Nephron progenitor cell (in vitro differentiated cells): Measurements from ENCODE around the gene CFAP46.

Experiments
- DNase-seq: peaks from one replicate; pipeline ENCODE4 v3.0.0; 2021
- H3K27ac Mint-ChIP-seq: 2 replicates; pipeline ENCODE4 v1.8.0; 2021; ENCODE audit warnings: mild to moderate bottlenecking, moderate library complexity, mixed read lengths
- H3K27me3 Mint-ChIP-seq: 2 replicates; pipeline ENCODE4 v1.8.0; 2021; ENCODE audit warnings: mild to moderate bottlenecking, low read depth, mixed read lengths; ENCODE audit not compliant: poor library complexity
- H3K36me3 Mint-ChIP-seq: 2 replicates; pipeline ENCODE4 v1.8.0; 2021; ENCODE audit warnings: low read depth, mixed read lengths
- H3K4me1 Mint-ChIP-seq: 2 replicates; pipeline ENCODE4 v1.8.0; 2021; ENCODE audit warnings: mixed read lengths
- H3K4me3 Mint-ChIP-seq: 2 replicates; pipeline ENCODE4 v1.8.0; 2021; ENCODE audit warnings: mild to moderate bottlenecking, moderate library complexity, mixed read lengths
- H3K9me3 Mint-ChIP-seq: 2 replicates; pipeline ENCODE4 v1.8.0; 2021; ENCODE audit warnings: mild to moderate bottlenecking, moderate library complexity, mixed read lengths
- CTCF ChIP-seq: fragments of 200-600 bp; sonication (generic); IDR thresholded peaks from 2 replicates; pipeline ENCODE4 v1.5.0; 2021; ENCODE audit warnings: antibody characterized with exemption

Gene CFAP46

GRCh38 chr10:132832186-132832969, 110.0 kb downstream of the CFAP46 start:
- Mint-ChIP-seq H3K4me3 (no peak overlapping the region), H3K4me1 (peaks cover 12% of the 10 kb centered on the region), H3K9me3 (peaks cover 23% of the 10 kb centered on the region), H3K27me3 (peaks cover 41% of the 10 kb centered on the region), H3K27ac (no peak overlapping the region), H3K36me3 (peaks cover 7% of the 10 kb centered on the region)
- DNase-seq, result no peak
- no peak for TF ChIP-seq CTCF

DNA sequence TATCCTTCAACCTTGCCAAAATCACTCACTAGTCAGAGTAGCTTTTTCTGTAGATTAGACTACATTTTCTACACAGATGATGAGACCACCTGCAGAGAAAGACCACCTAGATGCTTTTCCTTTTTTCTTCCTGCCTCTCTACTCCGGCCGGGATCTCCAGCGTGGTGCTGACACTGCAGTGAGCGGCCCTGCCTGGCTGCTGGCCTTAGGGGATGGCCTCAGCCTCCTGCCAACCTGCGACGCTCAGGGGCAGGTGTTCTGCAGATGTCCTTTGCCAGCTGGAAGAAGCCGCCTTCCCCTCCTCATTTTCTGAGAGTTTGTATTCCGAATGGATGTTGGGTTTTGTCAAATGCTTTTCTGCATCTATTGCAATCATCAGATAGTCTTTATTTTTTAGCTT, 113.0 kb downstream of the CFAP46 start:
- Mint-ChIP-seq H3K4me1 (peaks cover 12% of the 10 kb centered on the region), H3K36me3 (peaks cover 7% of the 10 kb centered on the region), H3K4me3 (no peak overlapping the region), H3K27ac (no peak overlapping the region), H3K27me3 (peaks cover 38% of the 10 kb centered on the region), H3K9me3 (peaks cover 32% of the 10 kb centered on the region)
- no peak for TF ChIP-seq CTCF
- DNase-seq, result no peak

DNA sequence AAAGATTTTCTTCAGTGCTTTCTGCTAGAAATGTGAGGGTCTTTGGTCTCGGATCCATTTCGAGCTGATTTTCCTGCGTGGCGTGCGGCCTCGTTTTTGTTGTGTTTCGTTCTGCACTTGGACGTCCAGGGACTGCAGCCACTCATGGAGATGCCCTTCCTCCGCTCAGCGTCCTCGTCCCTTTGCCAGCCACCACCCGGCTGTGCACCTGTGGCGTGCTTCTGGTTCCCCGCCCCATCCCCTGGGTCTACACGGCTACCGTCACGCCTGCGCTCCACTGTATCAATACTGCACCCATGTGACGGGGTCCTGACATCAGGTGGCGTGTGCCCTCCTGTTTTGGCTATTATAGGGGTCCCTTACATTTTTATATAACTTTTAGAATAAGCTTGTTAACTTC, 113.7 kb downstream of the CFAP46 start:
- Mint-ChIP-seq H3K27ac (no peak overlapping the region), H3K36me3 (peaks cover 7% of the 10 kb centered on the region), H3K9me3 (peaks cover 32% of the 10 kb centered on the region), H3K4me1 (peaks cover 12% of the 10 kb centered on the region), H3K27me3 (peaks cover 38% of the 10 kb centered on the region), H3K4me3 (no peak overlapping the region)
- DNase-seq, result no peak
- TF ChIP-seq CTCF, result no peak

GRCh38 chr10:132827861-132828539, 114.4 kb downstream of the CFAP46 start:
- Mint-ChIP-seq H3K36me3 (peaks cover 7% of the 10 kb centered on the region), H3K9me3 (peaks cover 32% of the 10 kb centered on the region), H3K27ac (no peak overlapping the region), H3K4me3 (no peak overlapping the region), H3K27me3 (peaks cover 38% of the 10 kb centered on the region), H3K4me1 (peaks cover 12% of the 10 kb centered on the region)
- DNase-seq, result no peak
- TF ChIP-seq CTCF, result no peak

GRCh38 chr10:132827423-132827789, 115.0 kb downstream of the CFAP46 start:
- Mint-ChIP-seq H3K4me1 (peaks cover 6% of the 10 kb centered on the region), H3K4me3 (no peak overlapping the region), H3K36me3 (peaks cover 7% of the 10 kb centered on the region), H3K27me3 (peaks cover 36% of the 10 kb centered on the region), H3K9me3 (peaks cover 32% of the 10 kb centered on the region), H3K27ac (no peak overlapping the region)
- DNase-seq, result no peak
- no peak for TF ChIP-seq CTCF
